NCI-H1092 (cell line): ENCODE results near the gene CEP112.

ENCODE experiments used
- DNase-seq: peaks from one replicate; lab custom pipeline; 2025; lab: John Stamatoyannopoulos, UW

Gene CEP112

GRCh38 chr17:66076546-66077190 is 115.3 kb downstream of the CEP112 start:
- DNase-seq, result no peak

GRCh38 chr17:66073384-66073783 is 118.5 kb downstream of the CEP112 start:
- DNase-seq, result no peak

- no peak for DNase-seq
These were observed 128.2 kb downstream of the CEP112 start for GRCh38 chr17:66063686-66064085.

- DNase-seq, result no peak
These were observed 135.8 kb downstream of the CEP112 start for GRCh38 chr17:66056148-66056547.

GRCh38 chr17:66054242-66054641 is 137.7 kb downstream of the CEP112 start:
- DNase-seq, result no peak

- no peak for DNase-seq
These were observed 147.8 kb downstream of the CEP112 start for GRCh38 chr17:66044083-66044482.

- no peak for DNase-seq
These were observed 148.5 kb downstream of the CEP112 start for GRCh38 chr17:66043419-66043818.

GRCh38 chr17:66040402-66040801 is 151.5 kb downstream of the CEP112 start:
- DNase-seq, result no peak

- no peak for DNase-seq
These were observed 153.8 kb downstream of the CEP112 start for GRCh38 chr17:66038125-66038524.

- no peak for DNase-seq
These were observed 154.7 kb downstream of the CEP112 start for GRCh38 chr17:66037221-66037620.

- DNase-seq, result no peak
These were observed 159.7 kb downstream of the CEP112 start for GRCh38 chr17:66032082-66032712.

- no peak for DNase-seq
These were observed 166.4 kb downstream of the CEP112 start for GRCh38 chr17:66025551-66025950.

GRCh38 chr17:66021757-66022156 is 170.2 kb downstream of the CEP112 start:
- no peak for DNase-seq

- no peak for DNase-seq
These were observed 173.1 kb downstream of the CEP112 start for GRCh38 chr17:66018786-66019185.

GRCh38 chr17:66016231-66016630 is 175.7 kb downstream of the CEP112 start:
- no peak for DNase-seq

- no peak for DNase-seq
These were observed 183.3 kb downstream of the CEP112 start for GRCh38 chr17:66008680-66009079.

- no peak for DNase-seq
These were observed 185.3 kb downstream of the CEP112 start for GRCh38 chr17:66006654-66007053.

GRCh38 chr17:66002812-66003211 is 189.1 kb downstream of the CEP112 start:
- no peak for DNase-seq

GRCh38 chr17:66002063-66002585 is 189.8 kb downstream of the CEP112 start:
- DNase-seq, result no peak

GRCh38 chr17:66000216-66000615 is 191.7 kb downstream of the CEP112 start:
- DNase-seq, result no peak

GRCh38 chr17:65998675-65999074 is 193.3 kb downstream of the CEP112 start:
- DNase-seq, result no peak

GRCh38 chr17:65994679-65995078 is 197.3 kb downstream of the CEP112 start:
- DNase-seq, result no peak

GRCh38 chr17:65994114-65994513 is 197.8 kb downstream of the CEP112 start:
- DNase-seq, result no peak

GRCh38 chr17:65990593-65990992 is 201.3 kb downstream of the CEP112 start:
- DNase-seq, result no peak
